Hepatocyte (in vitro differentiated cells): Measurements from ENCODE around the gene KBTBD4. TPM values are rescaled to one million over a fixed set of nuclear protein-coding genes. Genes with fewer than 3 reads are reported as not detected.

ENCODE experiments used
- DNase-seq: peaks from one replicate; pipeline ENCODE4 v3.0.0-alpha.2; 2016; ENCODE audit warnings: low spot score
- H2AFZ ChIP-seq: fragments of 200-600 bp; sonication (generic); 2 replicates; pipeline ENCODE4 v1.6.0; 2016; ENCODE audit warnings: antibody characterized with exemption, mild to moderate bottlenecking
- H3K27ac ChIP-seq: fragments of 200-600 bp; sonication (generic); 2 replicates; pipeline ENCODE4 v1.5.1; 2016; ENCODE audit warnings: mild to moderate bottlenecking
- H3K27me3 ChIP-seq: fragments of 200-600 bp; sonication (generic); 2 replicates; pipeline ENCODE4 v1.6.1; 2016
- H3K36me3 ChIP-seq: fragments of 200-600 bp; sonication (generic); replicated peaks from 2 replicates; pipeline ENCODE4 v1.5.1; 2016; ENCODE audit warnings: low read depth; ENCODE audit not compliant: insufficient read depth
- H3K4me1 ChIP-seq: fragments of 200-600 bp; sonication (generic); 2 replicates; pipeline ENCODE4 v1.5.1; 2016; ENCODE audit warnings: mild to moderate bottlenecking, moderate library complexity; ENCODE audit not compliant: insufficient read depth
- H3K4me2 ChIP-seq: fragments of 200-600 bp; sonication (generic); 2 replicates; pipeline ENCODE4 v1.6.0; 2016
- H3K4me3 ChIP-seq: fragments of 200-600 bp; sonication (generic); 2 replicates; pipeline ENCODE4 v1.5.1; 2016; ENCODE audit warnings: mild to moderate bottlenecking
- H3K79me2 ChIP-seq: fragments of 200-600 bp; sonication (generic); 2 replicates; pipeline ENCODE4 v1.6.0; 2017; ENCODE audit warnings: mild to moderate bottlenecking
- H3K9me2 ChIP-seq: fragments of 200-600 bp; sonication (generic); replicated peaks from 2 replicates; pipeline ENCODE4 v1.6.0; 2017; ENCODE audit warnings: mild to moderate bottlenecking; ENCODE audit not compliant: insufficient read depth
- H3K9me3 ChIP-seq: fragments of 200-600 bp; sonication (generic); 2 replicates; pipeline ENCODE4 v1.5.1; 2016; ENCODE audit warnings: low read depth, mild to moderate bottlenecking
- H4K20me1 ChIP-seq: fragments of 200-600 bp; sonication (generic); 2 replicates; pipeline ENCODE4 v1.6.0; 2016; ENCODE audit warnings: mild to moderate bottlenecking; ENCODE audit not compliant: insufficient read depth, poor library complexity, severe bottlenecking
- CTCF ChIP-seq: fragments of 200-600 bp; sonication (generic); IDR thresholded peaks from 2 replicates; pipeline ENCODE4 v1.5.1; 2016; ENCODE audit warnings: antibody characterized with exemption, mild to moderate bottlenecking; ENCODE audit not compliant: poor library complexity
- EZH2 ChIP-seq: fragments of 200-600 bp; sonication (generic); IDR thresholded peaks from 2 replicates; pipeline ENCODE4 v1.6.1; 2016; ENCODE audit warnings: antibody characterized with exemption, mild to moderate bottlenecking, borderline replicate concordance
- EZH2phosphoT487 ChIP-seq: fragments of 200-600 bp; sonication (generic); IDR thresholded peaks from one replicate; pipeline ENCODE4 v1.6.1; 2018; ENCODE audit warnings: antibody characterized with exemption, mild to moderate bottlenecking, low read depth, moderate library complexity; ENCODE audit not compliant: unreplicated experiment, severe bottlenecking
- WGBS: methylation state at CpG from one replicate; pipeline ENCODE4 v1.1.6; 2016; ENCODE audit warnings: low lambda C conversion rate; ENCODE audit errors: missing lambda C conversion rate; 5-methylcytosine and 5-hydroxymethylcytosine counted together
- polyA plus RNA-seq: library from polyadenylated mRNA; unstranded; fragments of >200 nt; fragmentation: Nextera tagmentation; extraction: Ambion mirVana; gene quantifications from 2 replicates; pipeline ENCODE4 v1.2.1, GENCODE V29; 2016
- total RNA-seq: library from RNA; depleted of rRNA; stranded (reverse); fragments of >200 nt; gene quantifications from 2 replicates; pipeline ENCODE4 v1.2.3, GENCODE V29; 2014

KBTBD4 gene
- total and polyA plus RNA-seq, 2 experiments from 2014 or later, result 14.6 to 18.2 TPM

GRCh38 chr11:47552566-47553405 is 26.0 kb downstream of the KBTBD4 start, which contains the start of gene CELF1:
Gene CELF1 (minus strand): TSS chr11:47553132. CDS start chr11:47499523, 53,609 bp downstream.
- no peaks in the 10 kb centered on the region for H3K9me3 ChIP-seq
- DNase-seq, result peak; percentile 97
- WGBS, result 2% methylated on average over 53 of the region's 89 CpGs
- peak within 1 kb of the TSS; percentile 79 for H3K4me3 ChIP-seq
- peaks cover 51% of the 10 kb centered on the region for H3K79me2 ChIP-seq
- no peaks in the 10 kb centered on the region for H3K9me2 ChIP-seq
- no peaks in the 10 kb centered on the region for H3K27me3 ChIP-seq
- H3K4me2 ChIP-seq, result peak within 1 kb of the TSS; percentile 84
- peaks cover 9% of the 10 kb centered on the region for H3K4me1 ChIP-seq
- H4K20me1 ChIP-seq, result peaks cover 34% of the 10 kb centered on the region
- H3K27ac ChIP-seq, result peak within 1 kb of the TSS; percentile 97
- H2AFZ ChIP-seq, result peak within 1 kb of the TSS; percentile 64
- H3K36me3 ChIP-seq, result no peaks in the 10 kb centered on the region
- TF ChIP-seq CTCF, result peak; percentile 73
- TF ChIP-seq EZH2phosphoT487, result no peak
- no peak for TF ChIP-seq EZH2

GRCh38 chr11:47552056-47552565 is 26.7 kb downstream of the KBTBD4 start:
- Histone ChIP-seq H4K20me1 (peaks cover 41% of the 10 kb centered on the region), H3K9me2 (no peaks in the 10 kb centered on the region), H3K4me1 (peaks cover 9% of the 10 kb centered on the region), H2AFZ (peak overlapping the region; percentile 58), H3K4me2 (peak overlapping the region; percentile 84), H3K79me2 (peaks cover 58% of the 10 kb centered on the region), H3K9me3 (no peaks in the 10 kb centered on the region), H3K27me3 (no peaks in the 10 kb centered on the region), H3K4me3 (peak overlapping the region; percentile 79), H3K36me3 (no peaks in the 10 kb centered on the region), H3K27ac (peak overlapping the region; percentile 97)
- TF ChIP-seq EZH2phosphoT487 (no peak), EZH2 (no peak), CTCF (no peak)
- 2% methylated on average over 22 of the region's 22 CpGs for WGBS
- peak; percentile 58 for DNase-seq

GRCh38 chr11:47551086-47551485 is 27.7 kb downstream of the KBTBD4 start:
- TF ChIP-seq EZH2 (no peak), CTCF (no peak), EZH2phosphoT487 (no peak)
- H3K27me3 ChIP-seq, result no peaks in the 10 kb centered on the region
- H3K4me2 ChIP-seq, result peak overlapping the region; percentile 84
- H3K4me3 ChIP-seq, result no peak overlapping the region
- DNase-seq, result peak; percentile 36
- peak overlapping the region; percentile 97 for H3K27ac ChIP-seq
- peaks cover 51% of the 10 kb centered on the region for H4K20me1 ChIP-seq
- no peaks in the 10 kb centered on the region for H3K36me3 ChIP-seq
- peaks cover 68% of the 10 kb centered on the region for H3K79me2 ChIP-seq
- no peaks in the 10 kb centered on the region for H3K9me2 ChIP-seq
- peaks cover 9% of the 10 kb centered on the region for H3K4me1 ChIP-seq
- H2AFZ ChIP-seq, result no peak overlapping the region
- no peaks in the 10 kb centered on the region for H3K9me3 ChIP-seq
